Heart left ventricle (tissue), 16 donors: ENCODE measurements around the gene RPRD1B. TPM values are rescaled to one million over a fixed set of nuclear protein-coding genes. Genes with fewer than 3 reads are reported as not detected.

Source experiments
- ATAC-seq, 4 donors: fragments of 200-7000 bp; cut with Tn5 transposase; one replicate each; pipeline ENCODE4 v1.9.1; 2020 to 2022; ENCODE audit warnings: moderate library complexity in 4 of 4, mild to moderate bottlenecking in 3 of 4, moderate number of reproducible peaks in 1 of 4
- DNase-seq, 5 donors: peaks; one replicate each; pipeline ENCODE4 v3.0.0-alpha.2; 2020
- H3K27ac ChIP-seq, 12 donors: fragments of 200-600 bp; sonication (generic) in 4 of 12; one replicate each; pipeline versions ENCODE4 v1.5.0 to v1.8.0; 2016 to 2022; ENCODE audit warnings: mild to moderate bottlenecking in 2 of 12
- H3K27me3 ChIP-seq, 9 donors: fragments of 200-600 bp; sonication (generic) in 2 of 9; one replicate each; pipeline versions ENCODE4 v1.5.1 to v1.8.0; 2016 to 2022; ENCODE audit warnings: mild to moderate bottlenecking in 3 of 9
- H3K36me3 ChIP-seq, 9 donors: fragments of 200-600 bp; sonication (generic) in 2 of 9; one replicate each; pipeline versions ENCODE4 v1.5.0 to v1.8.0; 2018 to 2022; ENCODE audit warnings: mild to moderate bottlenecking in 2 of 9
- H3K4me1 ChIP-seq, 12 donors: fragments of 200-600 bp; sonication (generic) in 4 of 12; one replicate each; pipeline versions ENCODE4 v1.5.0 to v1.8.0; 2016 to 2022; ENCODE audit warnings: mild to moderate bottlenecking in 3 of 12
- H3K4me3 ChIP-seq, 12 donors: fragments of 200-600 bp; sonication (generic) in 4 of 12; one replicate each; pipeline versions ENCODE4 v1.5.0 to v1.8.0; 2017 to 2022; ENCODE audit warnings: mild to moderate bottlenecking in 9 of 12, moderate library complexity in 4 of 12
- H3K9me3 ChIP-seq, 12 donors: fragments of 200-600 bp; sonication (generic) in 4 of 12; one replicate each; pipeline versions ENCODE4 v1.5.0 to v1.8.0; 2016 to 2022; ENCODE audit warnings: mild to moderate bottlenecking in 1 of 12
- POLR2A ChIP-seq, 2 donors: fragments of 450-650 bp; IDR thresholded peaks; one replicate each; pipeline ENCODE4 v1.6.1; 2017; ENCODE audit warnings: antibody characterized with exemption in 2 of 2, mild to moderate bottlenecking in 2 of 2, moderate library complexity in 2 of 2
- WGBS, 4 donors: extraction: QIAGEN DNeasy Blood & Tissue Kit in 2 of 4; methylation state at CpG; one replicate each; pipeline versions ENCODE4 v1.1.5 to v1.1.7; 2013 to 2018; 5-methylcytosine and 5-hydroxymethylcytosine counted together
- intact Hi-C, 10 donors: fragments of 100-400 bp; cut with DNase I; formaldehyde crosslinking; loops; one replicate each; pipeline versions ENCODE4 v1.11.1 to v1.14.2; 2022
- polyA plus RNA-seq, 2 donors: library from polyadenylated mRNA; stranded (reverse); fragments of 200-250 nt; gene quantifications; one replicate each; pipeline ENCODE4 v1.2.3, GENCODE V29; 2013
- total RNA-seq, 9 donors: library from RNA; depleted of rRNA in 2 of 9; stranded (reverse); fragments of >200 nt in 2 of 9; fragmentation: NEBNext Ultra II Directional in 3 of 9; extraction: Animal tissue kit (Norgen Biotek cat#: 25700) in 3 of 9; gene quantifications; one replicate each; pipeline versions ENCODE4 v1.1.0 to v1.2.4, GENCODE V29; 2016 to 2023
- TF ChIP-seq, protein P1 (sequence below), 12 donors: fragments of 200-600 bp; sonication (generic) in 4 of 12; IDR thresholded peaks; one replicate each; pipeline versions ENCODE4 v1.5.0 to v1.8.0; 2018 to 2022; ENCODE audit warnings: antibody characterized with exemption in 12 of 12, mild to moderate bottlenecking in 5 of 12
- donor health status: ischemic (EF 13 %, LVEDD 7.1; RV severe dilation, severe dysfunction).
- donor health status: healthy with polysubstance abuse.
- donor health status: DM: no; HTN: yes; CAD: no.
- donor health status: DM: no; HTN: no; CAD: no.
- donor health status: ischemic (EF 25% LVEDD 6.9; RV normal size, moderate dysfunction).
- donor health status: ischemic (EF 25% LVEDD 5.7; RV mildly dilated, moderate dysfunction).
- donor health status: healthy.
- donor health status: DM: yes; HTN: yes; CAD: no.
- donor health status: ischemic (EF 35%, LVEDD 5.7; RV mildly dilated, moderate dysfunction).
- donor health status: nonischemic (EF 11% LVEDD 7.7; RV severe dilation, severe dysfunction).
- donor health status: DM: yes; HTN: yes; CAD: no.
- donor health status: PGD.
- donor health status: ischemic (EF 29% LVEDD 5.4; RV normal size, mild dysfunction).
- donor health status: nonischemic (EF 23%, LVEDD 6.1; RV moderate dilation, normal function).

Gene RPRD1B
- total and polyA plus RNA-seq, 11 donors = 9.1 to 60.2 (median 41.8) TPM

DNA sequence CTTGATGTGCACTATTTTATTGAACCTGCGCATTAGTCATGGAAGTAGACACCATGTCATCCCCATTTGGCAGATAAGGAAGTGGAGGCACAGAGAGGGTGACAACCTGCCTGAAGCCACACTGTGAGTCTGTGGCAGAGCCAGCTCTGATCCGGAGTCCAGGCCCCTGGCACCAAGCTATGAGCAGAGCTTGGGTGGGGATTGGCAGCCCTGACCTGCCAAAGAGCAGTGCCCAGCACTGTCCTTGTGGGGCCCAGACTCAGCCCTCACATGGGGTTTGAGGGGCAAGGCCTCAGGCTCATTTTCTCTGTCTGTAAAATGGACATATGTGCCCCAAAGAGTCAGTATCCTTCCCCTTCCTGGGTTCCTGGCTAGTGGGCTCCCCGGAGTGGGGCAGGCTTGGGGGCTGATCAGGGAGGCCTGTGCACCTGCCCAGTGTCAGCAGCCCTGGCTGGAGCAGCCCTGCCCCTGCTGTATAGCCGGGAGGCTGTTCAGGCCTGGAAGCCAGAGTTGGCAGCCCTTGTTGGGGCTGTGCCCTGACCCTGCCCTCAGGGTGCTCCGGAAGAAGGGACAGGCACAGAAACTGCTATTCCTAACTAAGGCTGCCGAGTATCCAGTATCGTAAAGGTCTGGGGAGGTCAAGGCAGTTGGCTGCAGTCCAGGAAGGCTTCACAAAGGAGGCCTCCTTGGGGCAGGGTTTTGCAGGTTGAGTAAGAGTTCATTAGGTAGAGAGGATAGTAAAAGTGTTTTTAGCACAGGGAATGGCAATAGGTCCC, 92.8 kb downstream of the RPRD1B start:
- DNase-seq = peak in 1 of 5 donors; percentile 36
- intact Hi-C loops = loop anchor here in 6 of 10 donors (2.0 to 10.0 kb wide), 5 partner anchors 16 to 54 kb away; no protein-coding TSS in a partner anchor
- WGBS, 4 donors = 60 to 74% (median 60%) methylated on average over 5 to 7 of the region's 7 CpGs
- H3K4me3 ChIP-seq = no peak overlapping the region
- TF ChIP-seq, protein P1, sequence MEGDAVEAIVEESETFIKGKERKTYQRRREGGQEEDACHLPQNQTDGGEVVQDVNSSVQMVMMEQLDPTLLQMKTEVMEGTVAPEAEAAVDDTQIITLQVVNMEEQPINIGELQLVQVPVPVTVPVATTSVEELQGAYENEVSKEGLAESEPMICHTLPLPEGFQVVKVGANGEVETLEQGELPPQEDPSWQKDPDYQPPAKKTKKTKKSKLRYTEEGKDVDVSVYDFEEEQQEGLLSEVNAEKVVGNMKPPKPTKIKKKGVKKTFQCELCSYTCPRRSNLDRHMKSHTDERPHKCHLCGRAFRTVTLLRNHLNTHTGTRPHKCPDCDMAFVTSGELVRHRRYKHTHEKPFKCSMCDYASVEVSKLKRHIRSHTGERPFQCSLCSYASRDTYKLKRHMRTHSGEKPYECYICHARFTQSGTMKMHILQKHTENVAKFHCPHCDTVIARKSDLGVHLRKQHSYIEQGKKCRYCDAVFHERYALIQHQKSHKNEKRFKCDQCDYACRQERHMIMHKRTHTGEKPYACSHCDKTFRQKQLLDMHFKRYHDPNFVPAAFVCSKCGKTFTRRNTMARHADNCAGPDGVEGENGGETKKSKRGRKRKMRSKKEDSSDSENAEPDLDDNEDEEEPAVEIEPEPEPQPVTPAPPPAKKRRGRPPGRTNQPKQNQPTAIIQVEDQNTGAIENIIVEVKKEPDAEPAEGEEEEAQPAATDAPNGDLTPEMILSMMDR (IDR thresholded peaks at IDR 0.05) = no peak
- TF ChIP-seq POLR2A (IDR thresholded peaks at IDR 0.05) = no peak
- H3K27ac ChIP-seq = peak overlapping the region; percentile 78 to 94 (median 84)
- H3K4me1 ChIP-seq = peaks cover 8 to 50% (median 33%) of the 10 kb centered on the region in 12 donors
- no peaks in the 10 kb centered on the region for H3K27me3 ChIP-seq
- peak in 3 of 4 donors; percentile 8 to 14 (median 8) for ATAC-seq
- no peaks in the 10 kb centered on the region for H3K9me3 ChIP-seq
- H3K36me3 ChIP-seq = peaks cover 0 to 30% (median 22%) of the 10 kb centered on the region in 9 donors

DNA sequence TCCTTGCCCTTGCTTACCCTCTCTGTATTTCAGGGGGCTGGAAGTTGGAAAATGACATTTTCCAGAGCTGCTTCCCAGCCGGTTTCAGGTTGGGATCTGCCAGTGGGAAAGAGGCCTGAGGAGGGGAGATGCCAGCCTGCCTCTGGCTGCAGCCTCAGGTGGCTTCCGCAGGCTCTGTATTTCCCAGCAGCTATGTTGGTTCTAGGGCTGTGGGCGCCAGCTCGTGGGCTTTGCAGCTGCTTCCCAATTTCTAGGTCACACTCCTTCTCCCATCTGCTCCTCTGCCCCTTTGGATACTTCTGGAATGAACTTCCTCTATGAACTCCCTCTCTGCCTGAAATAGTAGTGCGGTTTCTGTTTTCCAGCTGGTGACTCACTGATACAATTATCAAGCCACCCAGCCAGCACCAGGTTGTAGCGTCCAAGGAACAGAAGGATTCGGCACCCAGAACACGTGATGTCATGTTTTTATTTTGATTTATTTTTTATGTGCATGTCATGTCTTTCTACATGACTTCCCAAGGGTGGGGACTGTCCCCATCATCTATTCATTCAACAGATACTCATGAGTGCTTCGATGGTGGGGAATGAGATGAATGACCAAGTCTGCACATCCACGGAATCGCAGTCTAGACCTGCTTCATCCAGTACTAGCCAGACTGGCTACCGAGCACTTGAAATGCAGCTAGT, 93.5 kb downstream of the RPRD1B start:
- Histone ChIP-seq H3K27me3 (no peaks in the 10 kb centered on the region), H3K36me3 (peaks cover 0 to 38% (median 29%) of the 10 kb centered on the region in 9 donors), H3K4me1 (peaks cover 8 to 52% (median 33%) of the 10 kb centered on the region in 12 donors), H3K27ac (peak overlapping the region; percentile 78 to 94 (median 84)), H3K9me3 (no peaks in the 10 kb centered on the region), H3K4me3 (peak overlapping the region in 1 of 12 donors; percentile 4)
- ATAC-seq (peak; percentile 69 to 82 (median 74)), DNase-seq (peak in 2 of 5 donors; percentile 55 to 69)
- no peak for TF ChIP-seq POLR2A (IDR thresholded peaks at IDR 0.05)
- TF ChIP-seq, protein P1 (IDR thresholded peaks at IDR 0.05) = peak in 1 of 12 donors; percentile 10
- WGBS, 4 donors = 22 to 33% (median 23%) methylated on average over 12 of the region's 12 CpGs
- intact Hi-C loops = loop anchor here in 6 of 10 donors (2.0 to 10.0 kb wide), 5 partner anchors 16 to 55 kb away; no protein-coding TSS in a partner anchor

DNA sequence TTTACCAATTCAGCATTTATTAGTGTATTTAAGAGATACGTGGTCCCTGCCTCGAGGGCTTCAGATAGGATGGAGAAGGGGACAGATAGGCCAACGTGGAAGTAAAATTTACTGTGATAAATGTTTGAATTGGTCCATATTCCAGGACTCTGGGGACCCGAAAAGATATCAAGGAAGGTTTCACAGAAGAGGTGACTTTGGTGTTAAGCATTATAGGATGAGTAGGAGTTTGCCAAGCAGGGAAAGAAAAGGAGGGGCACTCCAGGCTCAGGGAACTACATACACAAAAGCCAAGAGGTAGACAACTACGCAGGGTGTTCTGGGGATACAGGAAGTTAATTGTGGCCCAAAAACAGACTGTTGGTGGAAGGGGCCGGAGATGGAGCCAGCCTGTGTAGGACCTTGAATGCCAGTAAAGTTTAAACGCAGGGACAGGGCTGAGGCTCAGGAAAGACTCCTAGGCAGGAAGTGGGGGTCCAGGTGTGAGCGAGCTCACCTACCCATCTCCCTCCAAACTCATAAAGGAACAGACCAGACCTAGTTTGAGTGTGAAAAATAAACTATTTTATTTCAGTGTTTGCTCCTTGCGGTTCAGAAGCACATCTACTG, 94.5 kb downstream of the RPRD1B start:
- WGBS, 4 donors = 82 to 87% (median 84%) methylated on average over 9 of the region's 9 CpGs
- peaks cover 0 to 47% (median 39%) of the 10 kb centered on the region in 9 donors for H3K36me3 ChIP-seq
- DNase-seq (no peak), ATAC-seq (no peak)
- H3K27me3 ChIP-seq = no peaks in the 10 kb centered on the region
- H3K4me1 ChIP-seq = peaks cover 8 to 57% (median 32%) of the 10 kb centered on the region in 12 donors
- H3K4me3 ChIP-seq = no peak overlapping the region
- intact Hi-C loops = loop anchor here in 6 of 10 donors (2.0 to 10.0 kb wide), 5 partner anchors 17 to 56 kb away; no protein-coding TSS in a partner anchor
- peak overlapping the region in 11 of 12 donors; percentile 78 to 94 (median 84) for H3K27ac ChIP-seq
- no peaks in the 10 kb centered on the region for H3K9me3 ChIP-seq
- TF ChIP-seq, protein P1 (IDR thresholded peaks at IDR 0.05) = no peak
- TF ChIP-seq POLR2A (IDR thresholded peaks at IDR 0.05) = no peak
